GM21737 (cell line): Measurements from ENCODE around the gene SLC13A5.

Experiments used
- ATAC-seq: cut with Tn5 transposase; IDR thresholded peaks from one replicate; pipeline ENCODE4 v1.9.1; 2021; ENCODE audit warnings: mild to moderate bottlenecking, moderate library complexity; ENCODE audit not compliant: unreplicated experiment

The SLC13A5 gene

DNA sequence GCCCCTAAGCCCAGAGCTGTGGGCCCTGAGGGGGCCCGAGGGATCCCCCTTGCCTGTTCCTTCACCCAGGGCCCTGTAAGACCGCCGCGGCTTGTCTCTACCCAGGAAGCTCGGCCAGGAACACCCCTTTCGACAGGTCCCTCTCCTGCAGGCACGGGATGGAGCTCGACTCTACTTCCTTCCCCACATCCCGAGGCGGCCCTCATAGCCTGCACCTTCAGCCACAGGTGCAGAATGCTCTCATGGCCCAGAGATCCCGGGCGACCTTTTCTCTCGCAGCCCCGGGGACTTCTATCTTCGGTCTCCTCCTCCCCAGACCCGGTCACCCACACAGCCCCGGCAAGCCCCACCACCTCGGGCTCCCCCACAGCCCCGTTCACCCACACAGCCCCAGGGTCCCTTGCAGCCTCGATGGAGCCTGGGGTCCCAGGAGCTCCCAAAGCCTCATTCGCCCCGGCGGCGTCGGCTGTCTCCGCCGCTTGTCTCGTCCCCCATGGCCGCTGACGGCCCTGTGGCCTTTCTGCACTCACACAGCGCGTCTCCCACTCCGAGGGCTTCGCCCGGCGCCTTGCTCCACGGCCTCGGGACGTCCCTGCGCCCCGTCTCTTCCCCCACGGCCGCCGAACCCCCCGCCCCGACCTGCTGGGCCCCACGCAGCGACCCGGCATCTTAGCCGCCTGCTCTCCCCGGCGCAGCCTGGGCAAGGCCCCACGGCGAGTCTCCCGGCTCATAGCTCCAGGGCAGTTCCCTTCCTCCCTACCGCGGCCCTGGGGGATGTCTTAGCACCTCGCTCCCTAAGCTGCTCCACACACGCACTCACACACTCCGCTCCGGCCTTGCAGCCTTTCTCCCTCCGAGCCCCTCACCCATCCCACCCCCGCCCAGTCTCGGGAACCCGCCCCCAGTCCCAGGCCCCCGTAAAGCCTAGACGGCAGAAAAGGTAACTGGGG is 73.3 kb downstream of the SLC13A5 start:
- peak; percentile 5 for ATAC-seq

DNA sequence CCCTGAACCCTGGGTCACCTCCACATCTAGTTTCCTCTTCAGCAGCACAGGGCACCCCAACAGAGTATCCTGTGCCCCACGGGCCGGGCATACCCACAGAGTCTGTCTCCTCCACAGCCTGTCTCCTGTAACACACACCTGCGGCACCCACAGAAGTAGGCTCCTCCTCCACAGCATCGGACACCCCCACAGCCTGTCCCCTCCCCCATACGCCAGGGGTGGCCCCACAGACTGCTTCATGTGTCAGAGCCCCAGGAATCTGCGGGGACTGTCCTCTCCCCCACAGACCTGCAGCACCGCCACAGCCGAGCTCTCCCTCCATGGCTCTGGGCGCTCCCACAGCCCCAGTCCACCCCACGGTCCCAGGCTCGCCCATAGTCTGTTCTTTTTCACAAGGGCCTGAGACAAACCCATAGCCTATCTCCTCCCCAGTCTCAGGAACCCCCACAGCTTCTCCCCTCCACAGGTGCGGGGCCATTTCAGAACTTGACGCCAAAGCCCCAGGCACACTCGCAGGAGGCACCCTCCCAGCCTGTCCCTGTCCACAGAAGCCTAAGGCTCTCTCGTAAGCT is 74.1 kb downstream of the SLC13A5 start:
- no peak for ATAC-seq

DNA sequence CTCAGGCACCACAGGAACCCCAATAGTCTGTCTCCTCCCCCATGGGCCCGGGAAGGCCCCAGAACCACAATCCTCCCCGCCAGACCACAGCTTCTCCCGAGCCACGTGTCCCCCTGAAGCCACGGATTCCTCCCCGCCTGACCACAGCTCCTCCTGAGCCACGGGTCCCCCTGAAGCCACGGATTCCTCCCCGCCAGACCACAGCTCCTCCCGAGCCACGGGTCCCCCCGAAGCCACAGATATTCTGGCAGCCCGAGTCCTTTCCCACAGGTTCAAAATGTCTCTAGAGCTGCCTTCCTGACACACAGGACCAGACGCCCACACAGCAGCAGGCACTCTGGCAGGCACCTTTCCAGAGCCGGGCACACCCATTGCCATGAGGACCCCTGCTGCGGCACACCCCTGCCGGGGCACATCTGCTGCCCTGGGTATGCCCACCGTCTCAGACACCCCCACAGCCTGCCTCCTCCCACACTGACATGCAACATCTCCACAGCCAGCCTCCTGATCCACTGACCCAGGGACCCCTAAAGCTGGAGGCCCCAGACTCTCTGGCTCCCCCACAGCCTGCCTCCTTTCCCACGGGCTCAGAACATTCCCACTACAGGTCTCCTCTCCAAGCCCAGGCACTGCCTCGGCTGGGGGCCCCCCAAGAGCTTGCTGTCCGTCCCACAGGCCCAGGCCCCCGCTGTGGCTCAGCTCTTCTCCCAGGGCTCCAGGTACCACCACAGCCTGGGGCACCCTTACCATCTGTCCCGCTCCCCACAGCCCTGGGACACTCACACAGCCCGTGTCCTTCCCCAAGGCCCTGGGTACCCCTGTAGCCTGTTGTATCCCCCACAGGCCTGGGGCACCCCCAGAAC is 74.9 kb downstream of the SLC13A5 start:
- ATAC-seq = no peak

DNA sequence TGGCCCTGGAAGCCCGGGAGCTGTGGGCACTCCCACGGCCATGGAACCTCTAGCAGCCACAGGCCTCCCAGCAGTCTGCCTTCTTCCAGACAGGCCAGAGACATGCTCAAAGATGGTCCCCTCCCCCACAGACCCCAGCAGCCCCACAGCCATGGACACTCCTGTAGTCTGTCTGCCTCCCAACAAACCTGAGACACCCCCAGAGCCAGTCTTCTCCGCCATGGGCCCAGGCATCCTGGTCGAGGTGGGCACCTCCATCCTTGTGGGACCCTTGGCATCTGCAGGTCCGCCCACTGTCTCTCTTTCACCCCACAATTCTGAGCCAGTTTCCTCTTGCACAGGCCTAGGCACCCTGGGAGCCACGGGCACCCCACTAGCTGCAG is 75.7 kb downstream of the SLC13A5 start:
- no peak for ATAC-seq

DNA sequence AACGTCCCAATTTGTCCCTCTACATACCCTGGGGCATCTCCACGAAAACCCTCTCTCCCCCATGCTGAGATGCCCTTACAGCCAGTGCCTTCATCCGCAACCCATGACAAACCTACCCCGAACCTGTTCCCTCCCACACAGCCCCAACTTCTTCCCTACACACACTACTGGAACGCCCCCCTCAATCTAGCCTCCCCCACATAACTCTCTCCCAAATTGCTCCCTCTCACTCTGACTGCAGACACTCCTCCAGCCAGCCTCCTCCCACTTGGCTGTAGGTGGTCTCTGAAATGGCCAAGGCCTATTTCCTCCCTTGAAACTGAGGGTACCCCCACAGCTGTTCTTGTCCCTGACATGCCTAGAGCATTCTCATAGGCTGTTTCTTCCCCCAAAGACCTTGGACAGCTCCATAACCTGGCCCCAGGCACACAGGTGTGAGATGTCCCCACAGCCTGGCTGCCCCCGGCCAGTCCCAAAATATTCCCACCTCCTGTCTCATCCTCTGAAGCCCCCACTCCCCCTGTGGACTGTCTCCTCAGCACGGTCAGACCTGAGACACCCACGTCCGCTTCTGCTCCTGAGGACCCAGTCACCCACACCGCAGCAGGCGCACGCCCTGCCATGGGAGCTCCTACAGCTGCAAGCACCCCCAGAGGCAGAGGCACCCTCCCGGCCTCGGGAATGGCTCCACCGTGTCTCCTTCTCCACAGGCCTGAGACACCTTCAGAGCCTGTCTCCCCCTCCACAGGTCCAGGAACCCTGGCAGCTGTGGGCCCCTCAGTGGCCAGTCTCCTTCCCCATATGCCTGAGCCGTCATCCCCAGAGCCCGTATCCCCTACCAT is 76.3 kb downstream of the SLC13A5 start:
- no peak for ATAC-seq

DNA sequence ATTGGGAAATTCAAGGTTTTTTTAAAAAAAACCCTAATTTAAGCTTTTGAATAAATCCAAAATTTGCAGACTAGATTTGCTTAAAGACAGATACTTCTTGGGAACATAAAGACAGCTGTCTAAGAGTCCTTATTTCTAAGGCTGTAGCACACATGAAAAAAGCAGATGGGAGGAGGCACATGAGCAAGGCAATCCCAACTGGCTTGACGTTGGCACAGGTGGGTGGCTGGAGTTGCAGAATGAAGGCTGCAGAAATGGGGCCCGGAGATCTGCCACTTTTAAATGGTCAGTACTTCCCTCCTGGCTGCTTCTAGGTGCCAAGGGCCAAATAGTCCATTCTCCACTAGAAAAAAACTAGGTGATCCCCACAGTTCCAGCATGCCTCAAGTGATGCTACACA is 77.1 kb downstream of the SLC13A5 start:
- ATAC-seq = no peak
